GM23248 (cell line): ENCODE data around the gene TMEM219.

Experiments
- EZH2 ChIP-seq: fragments of 200-600 bp; sonication (generic); IDR thresholded peaks from 2 replicates; pipeline ENCODE4 v1.6.1; 2018; ENCODE audit warnings: antibody characterized with exemption, mild to moderate bottlenecking; ENCODE audit not compliant: insufficient read depth, poor library complexity, severe bottlenecking
- EZH2phosphoT487 ChIP-seq: fragments of 200-600 bp; sonication (generic); IDR thresholded peaks from 2 replicates; pipeline ENCODE4 v1.6.1; 2018; ENCODE audit warnings: antibody characterized with exemption, moderate library complexity, mild to moderate bottlenecking, low read depth; ENCODE audit not compliant: insufficient read depth

DNA sequence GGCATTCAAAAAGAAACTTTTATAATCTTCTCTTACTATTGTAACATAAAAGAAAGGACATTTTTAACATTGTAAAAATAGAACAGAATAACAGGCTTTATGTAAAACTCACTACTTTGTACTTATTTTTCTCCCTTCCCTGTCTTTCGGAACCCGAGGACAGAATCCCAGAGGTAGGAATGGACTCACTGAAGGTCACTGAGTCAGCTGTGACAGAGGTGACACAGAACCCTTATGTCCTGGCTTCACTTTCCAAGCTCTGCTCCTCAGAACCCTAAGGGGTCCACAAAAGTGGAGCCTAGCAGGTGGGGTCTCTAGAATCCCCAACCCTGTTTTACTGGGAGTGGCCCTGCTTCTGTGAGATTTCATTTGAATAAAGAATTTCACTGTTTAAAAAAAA is 39.6 kb upstream of the TMEM219 start:
- no peak for TF ChIP-seq EZH2
- TF ChIP-seq EZH2phosphoT487 = no peak
